Astrocyte of the spinal cord (primary cell): ENCODE data around the gene OPRM1.

Experiments used
- DNase-seq: peaks from one replicate; pipeline ENCODE4 v3.0.0; 2011; ENCODE audit warnings: low read depth, low spot score
- H3K4me3 ChIP-seq: 2 replicates; pipeline ENCODE4 v1.5.1; 2011; ENCODE audit warnings: low read depth, mild to moderate bottlenecking, low read length, moderate library complexity
- CTCF ChIP-seq: IDR thresholded peaks from 2 replicates; pipeline ENCODE4 v1.5.1; 2012; ENCODE audit warnings: low read depth, mild to moderate bottlenecking, low read length, inconsistent platforms
- in situ Hi-C: cut with HindIII; loops from 2 replicates; pipeline ENCODE4 v1.10.0; 2017; ENCODE audit warnings: low sequenced_read_pairs

OPRM1 gene

DNA sequence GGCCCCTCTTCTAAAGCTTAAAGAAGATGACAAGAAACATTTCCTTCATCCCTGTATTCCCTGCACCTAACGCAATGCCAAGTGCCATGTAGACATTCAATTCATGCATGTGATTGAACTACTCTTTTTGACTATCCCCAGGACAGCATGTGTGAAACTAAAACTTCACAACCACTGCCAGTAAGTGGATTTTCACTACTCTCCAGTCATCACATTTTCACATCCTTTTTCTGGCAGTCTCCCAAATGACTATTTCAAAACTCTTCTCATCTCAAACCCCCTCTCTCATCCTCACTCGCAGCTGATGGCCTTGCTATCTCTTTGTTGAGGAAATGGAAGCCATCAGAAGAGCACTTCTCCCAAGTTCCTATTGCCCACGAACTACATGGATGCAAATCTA lies 122.6 kb downstream of the OPRM1 start:
- DNase-seq: no peak
- H3K4me3 ChIP-seq: no peak overlapping the region
- no peak for TF ChIP-seq CTCF
- in situ Hi-C loops: loop anchor here (25.0 kb wide), 1 partner anchor 226 kb away; no protein-coding TSS in a partner anchor

DNA sequence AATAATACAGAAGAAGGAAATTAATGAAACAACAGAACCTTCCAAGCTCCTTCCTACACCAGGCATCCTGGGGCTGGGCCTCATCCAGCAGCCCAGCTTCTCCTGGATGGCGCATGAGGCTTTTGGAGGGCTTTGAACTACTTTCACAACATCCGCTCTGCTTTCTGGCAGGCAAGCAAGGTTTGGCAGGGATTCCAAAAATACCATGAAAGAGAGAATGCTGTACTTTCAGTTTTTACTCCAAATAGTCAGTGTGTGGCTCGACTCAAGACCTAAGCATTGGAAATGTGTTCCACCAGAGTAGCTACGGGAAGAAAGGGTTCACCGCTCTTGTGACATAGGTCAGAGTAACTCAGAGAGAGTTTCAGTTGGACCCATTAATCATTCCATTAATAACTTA lies 125.4 kb downstream of the OPRM1 start:
- in situ Hi-C loops: loop anchor here (25.0 kb wide), 1 partner anchor 223 kb away; no protein-coding TSS in a partner anchor
- peak; percentile 87 for DNase-seq
- H3K4me3 ChIP-seq: no peak overlapping the region
- TF ChIP-seq CTCF: no peak

- in situ Hi-C loops: loop anchor here (25.0 kb wide), 1 partner anchor 222 kb away; no protein-coding TSS in a partner anchor
- DNase-seq: no peak
Measured at GRCh38 chr6:154165478-154165877, 126.4 kb downstream of the OPRM1 start.

DNA sequence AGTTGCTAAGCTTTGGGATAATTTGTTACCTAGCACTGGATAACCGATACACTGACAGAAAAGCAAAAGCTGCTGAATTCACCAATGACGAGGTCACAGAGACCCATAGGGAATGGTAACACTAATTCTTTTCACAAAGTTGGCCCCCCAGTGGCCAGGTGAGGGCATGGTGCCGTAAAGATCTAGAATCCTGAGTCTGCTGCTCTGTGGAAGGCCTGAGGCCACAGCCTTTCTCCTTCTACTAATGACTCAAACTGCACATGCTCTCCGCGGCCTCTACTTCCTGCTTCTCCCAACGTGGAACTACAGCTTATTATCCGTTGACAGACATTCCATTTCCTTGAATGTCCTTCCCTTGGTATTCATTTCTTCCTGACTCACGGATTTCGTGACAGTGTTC lies 127.1 kb downstream of the OPRM1 start:
- in situ Hi-C loops: loop anchor here (25.0 kb wide), 1 partner anchor 221 kb away; no protein-coding TSS in a partner anchor
- TF ChIP-seq CTCF: no peak
- H3K4me3 ChIP-seq: no peak overlapping the region
- DNase-seq: no peak

More at GRCh38 chr6:154165478-154165877, 126.4 kb downstream of the OPRM1 start:
- no peak overlapping the region for H3K4me3 ChIP-seq
- TF ChIP-seq CTCF: no peak

- no peak overlapping the region for H3K4me3 ChIP-seq
- no peak for TF ChIP-seq CTCF
- DNase-seq: no peak
- in situ Hi-C loops: loop anchor here (25.0 kb wide), 1 partner anchor 220 kb away; no protein-coding TSS in a partner anchor
Measured at GRCh38 chr6:154167126-154167525, 128.1 kb downstream of the OPRM1 start.

DNA sequence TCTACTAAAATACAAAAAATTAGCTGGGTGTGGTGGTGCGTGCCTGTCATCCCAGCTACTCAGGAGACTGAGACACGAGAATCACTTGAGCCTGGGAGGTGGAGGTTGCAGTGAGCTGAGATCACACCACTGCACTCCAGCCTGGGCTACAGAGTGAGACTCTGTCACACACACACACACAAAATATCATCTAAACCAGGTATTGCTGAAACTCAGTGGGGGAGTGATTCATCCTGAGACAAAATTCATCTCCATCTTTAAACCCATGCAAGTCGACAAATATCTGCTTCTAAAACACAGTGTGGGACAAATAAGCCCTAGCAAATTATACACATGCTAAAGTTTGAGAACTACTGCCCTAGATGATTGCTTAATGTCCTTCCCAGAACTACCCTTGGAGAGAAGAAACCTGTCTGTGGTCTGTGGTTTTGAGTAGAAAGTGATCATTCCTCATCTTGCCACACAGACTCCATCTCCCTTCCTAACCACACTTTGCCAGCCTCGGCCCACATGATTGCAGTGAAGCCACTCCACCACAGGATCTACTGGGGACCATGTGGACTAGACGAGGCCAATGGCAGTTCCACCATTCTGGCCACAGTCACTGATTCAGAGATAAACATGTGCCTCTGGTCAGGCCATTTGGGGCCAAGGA lies 130.3 kb downstream of the OPRM1 start:
- no peak overlapping the region for H3K4me3 ChIP-seq
- DNase-seq: peak; percentile 24
- TF ChIP-seq CTCF: no peak
- in situ Hi-C loops: loop anchor here (25.0 kb wide), 1 partner anchor 218 kb away; no protein-coding TSS in a partner anchor
